NCI-H748 treated with DMSO at 0.1 percent for 48 hours (cell line): ENCODE data around the gene OTULINL.
A peak's percentile ranks its signal among the peaks of the same experiment; 100 is the strongest.
"Not testable (repeated sequence)": the region's sequence is repeated elsewhere in the genome, so short reads cannot be mapped to it uniquely, and the experiment has no call there.

Source experiments
- DNase-seq: peaks from one replicate; lab custom pipeline; 2025; lab: John Stamatoyannopoulos, UW

The OTULINL gene

DNA sequence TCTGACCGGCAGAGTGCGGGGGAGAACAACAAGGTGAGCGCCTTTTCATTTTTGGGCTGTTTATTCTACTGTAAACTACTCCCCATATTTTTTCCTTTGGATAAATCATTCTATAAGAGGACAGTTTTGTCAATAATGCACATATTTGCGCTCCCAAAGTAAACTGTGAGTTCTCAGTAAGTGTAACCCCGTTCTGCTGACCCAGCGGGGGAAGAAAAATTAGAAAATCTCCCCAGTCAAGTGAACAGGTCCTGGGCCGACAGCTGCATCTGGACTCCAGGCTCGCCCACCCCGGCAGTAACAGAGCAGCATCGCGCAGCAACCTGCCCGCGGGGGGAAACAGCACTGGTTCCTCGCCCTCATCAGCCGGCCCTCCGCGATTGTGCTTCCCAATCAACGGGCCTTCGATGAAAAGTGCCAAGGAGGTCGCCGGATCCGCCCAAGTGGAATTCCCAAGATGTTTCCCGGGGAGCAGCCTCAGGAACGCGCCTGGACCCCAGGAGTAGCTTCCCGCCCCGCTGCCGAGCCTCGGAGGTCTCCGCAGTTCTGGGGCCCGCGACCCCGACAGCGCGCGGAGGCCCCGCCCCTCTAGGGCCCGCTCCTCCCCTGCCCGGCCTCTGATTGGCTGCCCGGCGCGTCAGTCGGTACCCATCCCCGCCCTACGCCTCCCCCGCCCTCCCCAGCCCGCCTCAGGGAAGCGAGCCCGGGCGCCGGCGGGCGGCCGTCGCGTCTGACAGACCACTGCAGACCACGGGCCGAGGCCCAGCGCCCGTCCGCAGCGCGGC lies at the start of gene OTULINL:
Gene OTULINL, plus strand, starts transcription at position 687 of the 785 bp plus-strand sequence. CDS start 103 bp downstream, outside the sequence.
- DNase-seq: peak; percentile 97

GRCh38 chr5:14532180-14532579 lies 49.4 kb upstream of the OTULINL start:
- no peak for DNase-seq

DNA sequence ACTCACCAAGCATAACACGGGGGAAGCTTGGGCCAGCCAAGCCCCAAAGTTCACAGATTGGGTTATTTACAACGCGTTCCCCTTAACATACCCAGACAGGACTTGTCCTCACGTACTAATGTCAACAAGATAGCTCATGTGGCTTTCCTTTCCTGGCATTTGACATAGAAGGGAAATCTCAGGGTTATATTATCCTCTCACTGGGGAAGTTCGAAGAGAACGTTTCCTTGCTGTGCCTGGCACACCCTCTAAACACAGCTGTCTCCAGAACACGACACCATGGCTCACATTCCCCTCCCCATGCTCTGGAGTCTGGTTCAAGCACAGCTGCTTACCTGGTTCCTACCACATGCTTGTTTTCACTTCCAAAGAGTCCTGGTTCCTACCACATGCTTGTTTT lies 46.8 kb upstream of the OTULINL start:
- peak; percentile 58 for DNase-seq

GRCh38 chr5:14545308-14545707 lies 36.3 kb upstream of the OTULINL start:
- no peak for DNase-seq

DNA sequence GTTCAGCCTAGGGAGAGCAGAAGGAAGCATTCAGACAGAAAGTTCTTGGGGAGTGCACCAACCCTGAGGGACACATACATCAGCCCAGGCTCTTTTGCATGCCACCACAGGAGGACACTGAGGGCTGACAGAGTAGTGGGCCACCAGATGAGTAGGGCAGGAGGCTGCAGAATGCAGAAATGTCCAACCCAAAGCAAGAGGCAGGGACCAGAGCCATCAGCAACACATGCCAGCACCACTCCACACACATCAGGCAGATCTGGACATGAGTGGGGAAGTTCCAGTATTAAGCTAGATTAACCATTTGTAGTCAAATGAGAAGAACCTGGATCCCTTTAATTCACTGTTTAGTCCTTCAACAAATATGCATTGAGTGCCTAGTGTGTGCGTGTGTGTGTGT lies 35.7 kb upstream of the OTULINL start:
- no peak for DNase-seq

- no peak for DNase-seq
Measured at GRCh38 chr5:14547666-14548065, 33.9 kb upstream of the OTULINL start.

- DNase-seq: no peak
Measured at GRCh38 chr5:14551211-14551610, 30.4 kb upstream of the OTULINL start.

DNA sequence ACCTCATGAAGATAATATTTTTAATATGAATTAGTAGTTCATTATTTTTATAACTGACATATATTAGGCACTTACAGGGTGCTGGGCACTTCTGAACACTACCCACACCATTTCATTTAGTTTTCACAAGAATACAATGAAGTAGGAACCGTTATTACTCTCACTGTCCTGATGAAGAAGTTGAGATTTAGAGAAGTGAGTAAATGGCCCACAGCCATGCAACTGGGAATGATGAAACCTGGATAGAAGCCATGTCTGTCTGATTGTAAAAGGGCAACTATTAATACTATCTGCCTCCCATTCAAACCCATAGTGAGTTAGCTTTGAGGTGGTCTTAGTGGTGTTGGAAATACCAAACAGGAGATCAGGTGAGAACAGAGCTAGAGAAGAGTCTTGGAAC lies 29.6 kb upstream of the OTULINL start:
- DNase-seq: no peak

DNA sequence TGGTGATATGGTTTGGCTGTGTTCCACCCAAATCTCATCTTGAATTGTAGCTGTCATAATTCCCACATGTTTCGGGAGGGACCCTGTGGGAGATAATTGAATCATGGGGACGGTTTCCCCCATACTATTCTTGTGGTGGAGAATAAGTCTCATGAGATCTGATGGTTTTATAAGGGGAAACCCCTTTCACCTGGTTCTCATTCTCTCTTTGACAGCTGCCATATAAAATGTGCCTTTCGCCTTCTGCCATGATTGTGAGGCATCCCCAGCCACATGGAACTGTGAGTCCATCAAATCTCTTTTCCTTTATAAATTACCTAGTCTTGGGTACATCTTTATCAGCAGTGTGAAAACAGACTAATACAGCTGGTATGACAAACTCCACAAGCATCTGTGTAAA lies 27.3 kb upstream of the OTULINL start:
- not testable (repeated sequence) for DNase-seq

DNA sequence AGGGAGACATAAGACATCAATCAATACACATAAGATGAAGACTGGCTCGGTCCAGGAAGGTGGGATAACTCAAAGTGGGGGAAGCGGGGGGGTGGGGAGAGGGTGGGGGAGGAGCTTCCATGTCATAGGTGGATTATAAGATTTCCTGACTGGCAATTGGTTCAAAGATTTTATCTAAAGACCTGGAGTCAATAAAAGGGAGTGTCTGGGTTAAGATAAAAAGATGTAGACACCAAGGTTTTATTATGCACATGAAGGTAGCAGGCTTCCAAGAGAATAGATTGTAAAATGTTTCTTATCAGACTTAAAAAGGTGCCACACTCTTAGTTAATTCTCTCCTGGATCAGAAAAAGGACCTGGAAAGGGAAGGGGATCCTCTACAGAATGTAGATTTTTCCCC lies 25.6 kb upstream of the OTULINL start:
- DNase-seq: no peak

GRCh38 chr5:14557203-14557770 lies 24.3 kb upstream of the OTULINL start:
- DNase-seq: no peak

DNA sequence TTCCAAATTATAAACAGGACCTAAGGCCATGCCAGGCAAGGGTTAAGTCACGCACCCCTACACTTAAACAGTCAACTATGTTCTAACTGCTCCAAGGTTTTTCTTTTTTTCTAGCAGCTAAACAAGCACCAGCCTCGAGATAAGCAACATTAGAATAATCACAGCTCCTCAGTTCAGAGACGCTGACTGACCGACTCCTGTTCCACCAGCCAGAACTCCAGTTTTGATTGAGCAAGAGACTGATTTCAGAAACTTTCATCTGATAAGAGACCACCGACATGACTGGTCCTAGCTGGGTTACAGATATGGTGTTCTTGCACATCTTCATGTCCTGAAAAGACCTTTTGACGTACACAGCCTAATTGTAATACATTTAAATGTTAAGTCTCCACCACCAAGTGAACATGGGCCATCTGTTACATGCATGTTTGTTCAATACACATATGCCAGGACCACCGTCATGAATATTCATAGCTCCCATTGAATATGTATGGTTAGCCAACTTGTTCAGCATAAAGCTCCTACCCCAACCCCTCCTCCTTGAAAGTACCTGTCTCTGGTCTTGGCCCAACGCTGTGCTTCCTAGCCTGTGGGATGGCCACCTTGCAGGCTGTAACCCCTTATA lies 23.7 kb upstream of the OTULINL start:
- no peak for DNase-seq

GRCh38 chr5:14560091-14560595 lies 21.4 kb upstream of the OTULINL start:
- peak; percentile 100 for DNase-seq

- no peak for DNase-seq
Measured at GRCh38 chr5:14561741-14562140, 19.9 kb upstream of the OTULINL start.

DNA sequence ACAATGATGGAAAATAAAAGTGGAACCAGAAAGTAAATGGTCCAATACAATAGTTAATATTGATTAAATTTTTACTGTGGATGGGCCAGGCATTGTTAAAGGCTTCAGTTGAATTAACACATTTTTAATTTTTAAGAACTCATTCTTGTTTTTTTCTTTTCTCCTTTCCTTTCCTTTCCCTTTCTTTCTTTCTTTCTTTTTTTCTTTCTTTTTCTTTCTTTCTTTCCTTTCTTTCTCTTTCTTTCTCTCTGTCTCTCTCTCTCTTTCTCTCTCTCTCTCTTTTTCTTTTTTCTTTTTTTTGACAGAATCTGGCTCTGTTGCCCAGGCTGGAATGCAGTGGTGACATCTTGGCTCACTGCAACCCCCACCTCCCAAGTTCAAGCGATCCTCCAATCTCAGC lies 13.3 kb upstream of the OTULINL start:
- no peak for DNase-seq

- peak; percentile 81 for DNase-seq
Measured at GRCh38 chr5:14569948-14570691, 11.5 kb upstream of the OTULINL start.

DNA sequence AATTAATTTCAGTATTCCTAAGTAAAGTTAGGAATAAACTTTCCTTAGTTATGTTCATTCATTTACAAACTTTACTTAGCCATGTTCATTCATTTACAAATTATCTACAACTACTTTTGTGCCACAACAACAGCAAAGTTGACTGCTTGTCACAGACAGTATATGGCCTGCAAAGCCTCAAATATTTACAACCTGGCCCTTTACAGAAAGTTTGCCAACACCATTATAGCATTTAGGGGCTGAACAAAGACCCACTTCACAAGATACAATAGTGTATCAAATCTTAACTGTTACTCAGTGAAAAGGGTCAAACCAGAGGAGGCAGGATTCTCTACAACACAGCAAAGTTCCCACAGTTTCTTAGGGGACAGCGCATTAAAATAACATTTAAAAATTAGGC lies 9.7 kb upstream of the OTULINL start:
- no peak for DNase-seq

- DNase-seq: no peak
Measured at GRCh38 chr5:14572385-14572784, 9.2 kb upstream of the OTULINL start.

DNA sequence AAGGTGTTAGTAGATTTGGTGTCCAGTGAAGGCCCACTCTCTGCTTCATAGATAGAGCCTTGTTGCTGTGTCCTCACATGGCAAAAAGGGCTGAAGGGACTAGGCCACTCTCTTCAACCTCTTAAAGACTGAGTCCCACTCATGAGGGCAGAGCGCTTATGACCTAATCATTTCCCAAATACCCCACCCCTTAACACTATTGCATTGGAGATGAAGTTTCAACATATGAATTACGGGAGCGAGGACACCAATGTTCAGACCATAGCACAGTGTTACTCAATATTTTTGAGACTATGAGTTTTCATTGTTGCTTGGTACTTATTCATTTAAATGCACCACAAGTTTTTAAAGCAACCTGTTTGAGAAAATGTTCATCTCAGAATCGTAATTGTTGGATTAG lies 8.8 kb upstream of the OTULINL start:
- DNase-seq: no peak

- DNase-seq: no peak
Measured at GRCh38 chr5:14574096-14574495, 7.5 kb upstream of the OTULINL start.

GRCh38 chr5:14574891-14575508 lies 6.6 kb upstream of the OTULINL start:
- DNase-seq: no peak

DNA sequence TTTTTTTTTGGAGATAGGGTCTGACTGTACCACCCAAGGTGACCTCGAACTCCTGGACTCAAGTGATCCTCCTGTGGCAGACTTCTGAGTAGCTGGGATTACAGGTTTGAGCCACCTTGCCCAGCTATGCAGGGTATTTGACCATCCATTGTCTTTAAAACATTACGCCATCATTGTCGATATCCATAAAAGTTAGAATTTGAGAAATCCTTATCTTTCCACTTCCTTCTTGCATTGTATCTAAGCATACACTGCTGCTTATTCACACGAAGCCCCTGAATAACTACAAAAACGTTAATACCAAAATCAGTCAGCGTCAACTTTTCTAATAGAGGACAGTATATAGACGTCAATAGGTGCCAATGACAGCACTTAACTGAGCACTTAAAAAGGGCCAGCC lies 5.4 kb upstream of the OTULINL start:
- no peak for DNase-seq
